Measurements from ENCODE around the gene FLRT1.

DNA sequence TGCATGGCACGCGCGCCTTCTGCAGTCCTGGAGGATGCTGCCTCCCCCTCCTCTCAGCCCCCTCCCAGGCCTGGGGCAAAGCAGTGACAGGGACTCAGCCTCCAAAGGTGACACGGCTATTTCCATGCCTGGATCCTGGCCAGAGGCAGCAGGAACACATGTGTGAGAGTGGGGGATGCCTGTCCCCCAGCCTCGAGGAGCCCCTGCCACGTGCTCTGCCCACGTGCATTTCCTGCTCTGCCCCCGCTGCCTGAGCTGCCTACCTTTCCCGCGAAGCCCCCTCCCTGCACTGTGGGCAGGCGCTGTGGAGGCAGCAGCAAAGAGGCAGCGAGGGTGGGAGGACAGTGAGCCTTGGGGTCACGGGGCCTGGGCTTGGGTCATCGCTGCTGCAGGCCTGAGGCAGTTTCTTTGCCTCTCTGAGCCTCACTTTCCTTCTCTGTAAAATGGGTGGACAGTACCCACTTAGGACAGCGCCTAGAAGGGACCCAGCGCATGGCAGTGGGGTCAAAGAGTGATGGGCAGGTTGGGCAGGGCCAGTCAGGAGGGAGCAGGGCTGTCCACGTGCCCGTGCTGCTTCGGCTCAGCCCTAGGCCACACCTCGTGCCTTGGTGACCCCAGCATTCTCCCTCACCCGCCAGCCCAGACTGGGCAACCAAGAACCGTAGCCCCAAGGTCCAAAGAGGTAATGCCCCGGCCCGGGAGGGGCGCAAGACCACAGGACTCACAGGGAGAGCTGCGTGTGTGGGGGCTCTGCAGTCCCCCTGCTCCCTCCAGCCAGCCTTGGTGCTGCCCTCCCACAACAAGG is 48.6 kb downstream of the FLRT1 start:
- TF ChIP-seq ELF4 (IDR thresholded peaks at IDR 0.05) (no peak), SP1 (IDR thresholded peaks at IDR 0.05) (no peak), BHLHE40 (IDR thresholded peaks at IDR 0.05; ENCODE audit: borderline replicate concordance) (no peak)
